WTC11 (cell line): ENCODE measurements around the gene GDF3. TPM values are rescaled to one million over a fixed set of nuclear protein-coding genes. Genes with fewer than 3 reads are reported as not detected.
A peak's percentile ranks its signal among the peaks of the same experiment; 100 is the strongest.
"Not testable (repeated sequence)": the region's sequence is repeated elsewhere in the genome, so short reads cannot be mapped to it uniquely, and the experiment has no call there.

Experiments
- ATAC-seq: fragments of 200-7000 bp; cut with Tn5 transposase; 2 replicates; pipeline ENCODE4 v1.10.0; 2021; ENCODE audit warnings: mild to moderate bottlenecking, moderate library complexity
- CTCF ChIA-PET: fragments of 300-600 bp; sonication (Branson Sonifier 250); formaldehyde crosslinking; loops from one replicate; lab custom pipeline; 2021; ENCODE audit warnings: antibody characterized with exemption; lab: Charles Lee
- POLR2A ChIA-PET: fragments of 350-600 bp; sonication (Branson Sonifier 250); formaldehyde crosslinking; loops from one replicate; lab custom pipeline; 2021; ENCODE audit warnings: antibody characterized with exemption; lab: Charles Lee
- DNase-seq: peaks from one replicate; pipeline ENCODE4 v3.0.0; 2021; ENCODE audit warnings: low spot score
- H3K27ac Mint-ChIP-seq: 2 replicates; pipeline ENCODE4 v1.8.0; 2021; ENCODE audit warnings: mixed read lengths
- H3K27me3 Mint-ChIP-seq: 2 replicates; pipeline ENCODE4 v1.8.0; 2021; ENCODE audit warnings: low read depth, mild to moderate bottlenecking, moderate library complexity, mixed read lengths
- H3K36me3 Mint-ChIP-seq: 2 replicates; pipeline ENCODE4 v1.8.0; 2021; ENCODE audit warnings: mixed read lengths
- H3K4me1 Mint-ChIP-seq: 2 replicates; pipeline ENCODE4 v1.8.0; 2022; ENCODE audit warnings: mixed read lengths
- H3K4me3 Mint-ChIP-seq: 2 replicates; pipeline ENCODE4 v1.8.0; 2021; ENCODE audit warnings: mild to moderate bottlenecking, moderate library complexity, mixed read lengths
- H3K9me3 Mint-ChIP-seq: 2 replicates; pipeline ENCODE4 v1.8.0; 2021; ENCODE audit warnings: mixed read lengths
- ELF4 ChIP-seq: sonication (generic); formaldehyde crosslinking; IDR thresholded peaks from 2 replicates; pipeline ENCODE4 v1.8.1; 2022; ENCODE audit warnings: low read depth, mild to moderate bottlenecking, moderate library complexity, missing genetic modification reagents
- JAZF1 ChIP-seq: fragments of 250-450 bp; sonication (Bioruptor Pico); IDR thresholded peaks from 2 replicates; pipeline ENCODE4 v1.9.0; 2021; ENCODE audit warnings: moderate library complexity, mild to moderate bottlenecking, inconsistent platforms
- NFATC4 ChIP-seq: fragments of 250-450 bp; sonication (Bioruptor Pico); IDR thresholded peaks from 2 replicates; pipeline ENCODE4 v1.9.0; 2021; ENCODE audit warnings: mild to moderate bottlenecking
- NFYB ChIP-seq: sonication (generic); formaldehyde crosslinking; conservative IDR thresholded peaks from 2 replicates; pipeline ENCODE4 v1.8.0; 2022; ENCODE audit warnings: low read depth, missing genetic modification reagents
- OVOL2 ChIP-seq: fragments of 250-450 bp; sonication (Bioruptor Pico); IDR thresholded peaks from 2 replicates; pipeline ENCODE4 v1.9.0; 2021; ENCODE audit warnings: mild to moderate bottlenecking, borderline replicate concordance
- RORB ChIP-seq: fragments of 250-450 bp; sonication (Bioruptor Pico); IDR thresholded peaks from 2 replicates; pipeline ENCODE4 v1.9.0; 2021; ENCODE audit warnings: mild to moderate bottlenecking
- TEAD1 ChIP-seq: sonication (generic); formaldehyde crosslinking; IDR thresholded peaks from 2 replicates; pipeline ENCODE4 v1.8.0; 2022; ENCODE audit warnings: mild to moderate bottlenecking, missing genetic modification reagents
- total RNA-seq: library from RNA; stranded (reverse); gene quantifications from 3 replicates; pipeline ENCODE4 v1.2.3, GENCODE V29; 2021
- TF ChIP-seq, protein P1 (sequence below): fragments of 200-600 bp; IDR thresholded peaks from 2 replicates; pipeline ENCODE4 v1.8.0; 2022; ENCODE audit warnings: antibody characterized with exemption
- TF ChIP-seq, protein P2 (sequence below): sonication (generic); formaldehyde crosslinking; IDR thresholded peaks from 2 replicates; pipeline ENCODE4 v1.8.1; 2022; ENCODE audit warnings: missing genetic modification reagents, borderline replicate concordance
- TF ChIP-seq, protein P3 (sequence below): sonication (generic); formaldehyde crosslinking; conservative IDR thresholded peaks from 2 replicates; pipeline ENCODE4 v1.8.1; 2023; ENCODE audit warnings: mild to moderate bottlenecking, low read depth, missing genetic modification reagents, moderate library complexity
- TF ChIP-seq, protein P4 (sequence below): sonication (generic); formaldehyde crosslinking; IDR thresholded peaks from 2 replicates; pipeline ENCODE4 v1.8.1; 2023; ENCODE audit warnings: mild to moderate bottlenecking, missing genetic modification reagents, moderate library complexity

GDF3 gene
- total RNA-seq, 1 experiment from 2014 or later = 42.0 TPM

DNA sequence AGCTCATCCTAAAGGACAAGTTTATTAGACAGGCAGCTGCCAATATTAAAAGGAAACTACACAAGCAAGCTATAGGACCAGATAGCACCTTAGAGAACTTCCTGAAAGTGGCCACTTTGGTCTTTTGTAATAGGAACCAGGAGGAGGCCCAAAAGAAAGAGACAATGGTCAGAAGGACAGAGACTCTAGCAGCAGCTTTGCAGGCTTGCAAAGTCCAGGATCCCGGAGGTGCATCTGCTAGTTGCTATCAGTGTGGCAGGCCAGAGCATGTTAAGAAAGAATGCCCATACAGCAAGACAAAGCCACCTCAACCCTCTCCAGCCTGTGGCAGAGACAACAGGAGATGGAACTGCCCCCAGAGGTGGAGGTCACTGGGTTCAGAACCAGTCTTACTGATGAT is 53.3 kb downstream of the GDF3 start (continued):
- TF ChIP-seq ELF4 = no peak
- no peak for TF ChIP-seq RORB
- no peak for TF ChIP-seq JAZF1 (CRISPR knock-in tag)
- TF ChIP-seq NFATC4 (CRISPR knock-in tag) = no peak
- TF ChIP-seq OVOL2 = no peak
- TF ChIP-seq, protein P1, sequence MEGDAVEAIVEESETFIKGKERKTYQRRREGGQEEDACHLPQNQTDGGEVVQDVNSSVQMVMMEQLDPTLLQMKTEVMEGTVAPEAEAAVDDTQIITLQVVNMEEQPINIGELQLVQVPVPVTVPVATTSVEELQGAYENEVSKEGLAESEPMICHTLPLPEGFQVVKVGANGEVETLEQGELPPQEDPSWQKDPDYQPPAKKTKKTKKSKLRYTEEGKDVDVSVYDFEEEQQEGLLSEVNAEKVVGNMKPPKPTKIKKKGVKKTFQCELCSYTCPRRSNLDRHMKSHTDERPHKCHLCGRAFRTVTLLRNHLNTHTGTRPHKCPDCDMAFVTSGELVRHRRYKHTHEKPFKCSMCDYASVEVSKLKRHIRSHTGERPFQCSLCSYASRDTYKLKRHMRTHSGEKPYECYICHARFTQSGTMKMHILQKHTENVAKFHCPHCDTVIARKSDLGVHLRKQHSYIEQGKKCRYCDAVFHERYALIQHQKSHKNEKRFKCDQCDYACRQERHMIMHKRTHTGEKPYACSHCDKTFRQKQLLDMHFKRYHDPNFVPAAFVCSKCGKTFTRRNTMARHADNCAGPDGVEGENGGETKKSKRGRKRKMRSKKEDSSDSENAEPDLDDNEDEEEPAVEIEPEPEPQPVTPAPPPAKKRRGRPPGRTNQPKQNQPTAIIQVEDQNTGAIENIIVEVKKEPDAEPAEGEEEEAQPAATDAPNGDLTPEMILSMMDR = no peak
- TF ChIP-seq, protein P2, sequence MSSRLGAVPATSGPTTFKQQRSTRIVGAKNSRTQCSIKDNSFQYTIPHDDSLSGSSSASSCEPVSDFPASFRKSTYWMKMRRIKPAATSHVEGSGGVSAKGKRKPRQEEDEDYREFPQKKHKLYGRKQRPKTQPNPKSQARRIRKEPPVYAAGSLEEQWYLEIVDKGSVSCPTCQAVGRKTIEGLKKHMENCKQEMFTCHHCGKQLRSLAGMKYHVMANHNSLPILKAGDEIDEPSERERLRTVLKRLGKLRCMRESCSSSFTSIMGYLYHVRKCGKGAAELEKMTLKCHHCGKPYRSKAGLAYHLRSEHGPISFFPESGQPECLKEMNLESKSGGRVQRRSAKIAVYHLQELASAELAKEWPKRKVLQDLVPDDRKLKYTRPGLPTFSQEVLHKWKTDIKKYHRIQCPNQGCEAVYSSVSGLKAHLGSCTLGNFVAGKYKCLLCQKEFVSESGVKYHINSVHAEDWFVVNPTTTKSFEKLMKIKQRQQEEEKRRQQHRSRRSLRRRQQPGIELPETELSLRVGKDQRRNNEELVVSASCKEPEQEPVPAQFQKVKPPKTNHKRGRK (CRISPR knock-in tag) = no peak
- TF ChIP-seq, protein P3, sequence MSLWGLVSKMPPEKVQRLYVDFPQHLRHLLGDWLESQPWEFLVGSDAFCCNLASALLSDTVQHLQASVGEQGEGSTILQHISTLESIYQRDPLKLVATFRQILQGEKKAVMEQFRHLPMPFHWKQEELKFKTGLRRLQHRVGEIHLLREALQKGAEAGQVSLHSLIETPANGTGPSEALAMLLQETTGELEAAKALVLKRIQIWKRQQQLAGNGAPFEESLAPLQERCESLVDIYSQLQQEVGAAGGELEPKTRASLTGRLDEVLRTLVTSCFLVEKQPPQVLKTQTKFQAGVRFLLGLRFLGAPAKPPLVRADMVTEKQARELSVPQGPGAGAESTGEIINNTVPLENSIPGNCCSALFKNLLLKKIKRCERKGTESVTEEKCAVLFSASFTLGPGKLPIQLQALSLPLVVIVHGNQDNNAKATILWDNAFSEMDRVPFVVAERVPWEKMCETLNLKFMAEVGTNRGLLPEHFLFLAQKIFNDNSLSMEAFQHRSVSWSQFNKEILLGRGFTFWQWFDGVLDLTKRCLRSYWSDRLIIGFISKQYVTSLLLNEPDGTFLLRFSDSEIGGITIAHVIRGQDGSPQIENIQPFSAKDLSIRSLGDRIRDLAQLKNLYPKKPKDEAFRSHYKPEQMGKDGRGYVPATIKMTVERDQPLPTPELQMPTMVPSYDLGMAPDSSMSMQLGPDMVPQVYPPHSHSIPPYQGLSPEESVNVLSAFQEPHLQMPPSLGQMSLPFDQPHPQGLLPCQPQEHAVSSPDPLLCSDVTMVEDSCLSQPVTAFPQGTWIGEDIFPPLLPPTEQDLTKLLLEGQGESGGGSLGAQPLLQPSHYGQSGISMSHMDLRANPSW = no peak
- TF ChIP-seq, protein P4, sequence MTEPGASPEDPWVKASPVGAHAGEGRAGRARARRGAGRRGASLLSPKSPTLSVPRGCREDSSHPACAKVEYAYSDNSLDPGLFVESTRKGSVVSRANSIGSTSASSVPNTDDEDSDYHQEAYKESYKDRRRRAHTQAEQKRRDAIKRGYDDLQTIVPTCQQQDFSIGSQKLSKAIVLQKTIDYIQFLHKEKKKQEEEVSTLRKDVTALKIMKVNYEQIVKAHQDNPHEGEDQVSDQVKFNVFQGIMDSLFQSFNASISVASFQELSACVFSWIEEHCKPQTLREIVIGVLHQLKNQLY (CRISPR knock-in tag) = no peak
- no peak for TF ChIP-seq TEAD1 (CRISPR knock-in tag)

DNA sequence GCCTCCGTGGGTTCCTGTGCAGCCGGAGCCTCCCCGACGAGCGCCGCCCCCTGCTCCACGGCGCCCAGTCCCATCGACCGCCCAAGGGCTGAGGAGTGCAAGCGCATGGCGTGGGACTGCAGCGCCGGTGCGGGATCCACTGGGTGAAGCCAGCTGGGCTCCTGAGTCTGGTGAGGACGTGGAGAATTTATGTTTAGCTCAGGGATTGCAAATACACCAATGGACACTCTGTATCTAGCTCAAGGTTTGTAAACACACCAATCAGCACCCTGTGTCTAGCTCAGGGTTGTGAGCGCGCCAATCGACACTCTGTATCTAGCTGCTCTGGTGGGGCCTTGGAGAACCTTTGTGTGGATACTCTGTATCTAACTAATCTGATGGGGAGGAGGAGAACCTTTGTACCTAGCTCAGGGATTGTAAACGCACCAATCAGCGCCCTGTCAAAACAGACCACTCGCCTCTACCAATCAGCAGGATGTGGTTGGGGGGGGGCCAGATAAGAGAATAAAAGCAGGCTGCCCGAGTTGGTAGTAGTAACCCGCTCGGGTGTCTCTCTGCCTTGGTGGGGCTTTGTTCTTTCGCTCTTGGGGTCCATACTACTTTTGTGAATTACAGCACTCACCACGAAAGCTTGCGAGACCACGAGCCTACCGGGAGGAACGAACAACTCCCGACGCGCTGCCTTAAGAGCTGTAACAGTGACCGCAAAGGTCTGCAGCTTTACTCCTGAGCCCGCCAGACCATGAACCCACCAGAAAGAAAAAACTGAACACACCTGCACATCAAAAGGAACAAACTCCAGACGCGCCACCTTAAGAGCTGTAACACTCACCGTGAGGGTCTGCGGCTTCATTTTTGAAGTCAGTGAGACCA is 55.2 kb downstream of the GDF3 start:
- ATAC-seq, H3K27me3 Mint-ChIP-seq, H3K9me3 Mint-ChIP-seq, H3K36me3 Mint-ChIP-seq: not testable (repeated sequence)
- DNase-seq = peak; percentile 21
- peak overlapping the region; percentile 57 for H3K27ac Mint-ChIP-seq
- CTCF ChIA-PET = interaction anchor here (0.5 to 1.3 kb wide), 5 partner anchors 21 to 614 kb away, joined by 3 to 4 read pairs (median 3); no protein-coding TSS in a partner anchor
- POLR2A ChIA-PET = interaction anchor here (0.6 kb wide), 1 partner anchor 293 kb away, joined by 4 read pairs; no protein-coding TSS in a partner anchor
- peaks cover 58% of the 10 kb centered on the region for H3K4me1 Mint-ChIP-seq
- H3K4me3 Mint-ChIP-seq = peak overlapping the region; percentile 49
- peak; percentile 47; the same call in 1 of the 2 replicates for TF ChIP-seq NFYB (CRISPR knock-in tag)

Other genes with a start within 250 kb of the GDF3 start
- 0.77 to 1.1 TPM (median 0.96 TPM) in 3 replicates for gene CD163, start 192.0 kb downstream of the GDF3 start, total RNA-seq
- not detected in 3 replicates for gene APOBEC1, start 29.9 kb downstream of the GDF3 start, total RNA-seq
- gene DPPA3, start 15.7 kb upstream of the GDF3 start, total RNA-seq = 3.3 to 6.8 TPM (median 3.9 TPM) in 3 replicates
- 0.50 TPM in 1 of 3 replicates, not detected in the others for gene CLEC4C, start 51.6 kb upstream of the GDF3 start, total RNA-seq
- not detected in 3 replicates for gene NANOGNB, start 69.4 kb upstream of the GDF3 start, total RNA-seq
- gene NANOG, start 93.6 kb upstream of the GDF3 start, total RNA-seq = 330 to 387 TPM (median 352 TPM) in 3 replicates
- gene SLC2A14, start 177.1 kb upstream of the GDF3 start, total RNA-seq = 24.4 to 28.8 TPM (median 26.7 TPM) in 3 replicates
- gene SLC2A3, start 240.4 kb upstream of the GDF3 start, total RNA-seq = 717 to 819 TPM (median 816 TPM) in 3 replicates